NCI-H510A (cell line): ENCODE measurements around the gene AMBRA1.

Source experiments
- DNase-seq: peaks from one replicate; lab custom pipeline; 2025; lab: John Stamatoyannopoulos, UW

AMBRA1 gene

GRCh38 chr11:46393759-46394158, 200.1 kb downstream of the AMBRA1 start:
- DNase-seq = no peak

GRCh38 chr11:46393231-46393616, 200.6 kb downstream of the AMBRA1 start:
- no peak for DNase-seq

DNA sequence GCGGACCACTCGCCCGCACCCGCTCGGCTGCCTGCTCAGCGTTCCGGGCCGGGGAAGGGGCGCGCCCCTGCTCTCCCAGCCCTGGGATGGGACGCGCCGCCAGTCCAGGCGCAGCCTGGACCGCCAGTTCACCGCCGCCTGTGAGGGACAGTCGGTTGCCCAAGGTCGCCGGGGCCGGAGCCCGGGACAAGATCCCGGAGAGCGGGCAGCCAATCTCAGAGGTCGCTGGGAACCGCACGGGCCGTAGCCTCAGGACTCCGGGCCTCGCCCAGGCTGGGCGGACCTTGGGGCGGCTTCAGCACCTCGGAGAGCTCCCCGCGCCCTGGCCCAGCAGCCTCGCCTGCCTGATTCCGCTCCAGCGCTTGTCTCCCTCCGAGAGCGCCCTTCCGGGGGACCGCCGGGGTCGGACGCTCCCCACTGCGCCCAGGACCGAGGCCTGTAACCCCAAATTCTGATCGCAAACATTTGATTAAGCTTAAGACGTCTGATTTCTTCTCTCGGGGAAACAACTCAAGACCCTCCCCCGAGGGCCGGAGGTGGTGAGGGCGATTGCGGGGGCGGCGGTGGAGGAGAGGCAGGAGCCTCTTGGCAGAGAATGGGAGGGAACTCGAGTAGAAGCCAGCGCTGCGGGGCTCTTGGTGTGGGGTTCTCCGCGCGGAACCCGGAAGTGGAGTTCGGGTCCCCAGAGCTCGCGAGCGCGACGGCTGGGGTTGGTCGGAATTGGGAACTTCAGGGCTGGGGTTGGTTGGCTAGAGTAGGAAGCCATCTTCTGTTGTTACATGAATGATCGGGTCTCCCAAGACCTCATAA, 201.2 kb downstream of the AMBRA1 start:
- no peak for DNase-seq

DNA sequence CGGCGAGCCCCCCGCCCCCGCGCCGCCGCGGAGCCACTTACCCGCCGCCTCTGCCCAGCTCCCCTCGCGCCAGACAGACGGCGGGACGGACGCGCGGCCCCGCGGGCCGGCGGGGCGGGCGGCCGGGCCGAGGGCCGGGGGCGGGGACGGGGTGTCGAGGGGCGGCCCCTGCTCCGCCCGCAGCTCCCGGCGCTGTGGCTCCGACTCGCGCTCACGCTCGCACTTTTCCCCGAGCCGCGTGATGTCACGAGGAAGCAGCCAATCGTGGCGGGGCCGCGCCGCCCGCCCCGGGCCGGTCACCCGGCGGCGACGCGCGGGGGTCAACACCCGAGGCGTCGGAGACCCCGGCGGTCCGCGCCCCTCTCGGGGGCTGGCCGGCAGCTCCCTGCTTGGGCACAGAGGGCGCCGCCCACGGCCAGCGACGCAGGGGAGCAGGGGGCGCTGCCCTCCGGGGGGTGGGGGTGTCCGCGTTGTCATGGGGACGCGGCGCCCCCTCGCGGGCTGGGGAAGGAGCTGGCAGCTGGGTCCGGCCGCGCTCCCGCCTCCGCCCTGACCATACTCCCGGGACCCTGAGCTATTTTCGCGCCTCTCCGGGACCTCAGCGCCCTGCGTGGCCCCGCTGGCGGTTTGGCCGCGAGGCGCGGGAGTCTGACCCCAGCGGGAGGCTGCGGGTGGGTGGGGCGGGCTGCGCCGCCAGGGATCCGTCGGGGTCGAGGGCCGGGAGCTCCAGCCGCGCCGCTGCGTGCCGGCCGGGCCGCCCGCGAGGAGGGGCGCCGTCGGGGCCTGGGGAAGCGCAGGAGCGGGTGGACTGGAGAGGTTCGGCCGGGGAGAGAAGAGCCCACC, 202.0 kb downstream of the AMBRA1 start, which contains the start of gene CHRM4:
Gene CHRM4 (minus strand): TSS at position 199 of the 843 bp plus-strand sequence. CDS start 5,219 bp downstream, outside the sequence.
- peak; percentile 28 for DNase-seq

DNA sequence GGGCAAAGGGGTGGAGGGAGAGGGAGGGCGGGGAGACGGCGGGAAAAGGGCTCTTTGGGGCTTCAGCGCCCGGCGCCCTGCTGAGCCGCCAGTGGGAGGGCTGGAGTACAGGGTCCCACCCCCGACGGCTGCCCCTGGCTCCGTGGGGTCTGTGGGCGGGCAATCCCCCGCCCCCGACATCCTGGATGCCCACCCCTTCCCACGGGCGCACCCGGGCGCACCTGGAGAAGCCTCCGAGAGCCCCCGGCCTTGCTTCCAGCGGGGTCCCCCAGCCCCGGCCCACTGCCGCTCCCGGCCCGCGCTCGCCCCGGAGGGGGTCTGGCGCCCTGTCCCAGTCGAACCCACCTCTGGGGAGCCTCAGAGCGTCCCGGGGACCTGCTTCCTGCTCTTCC, 202.6 kb downstream of the AMBRA1 start:
- DNase-seq = no peak

- no peak for DNase-seq
Measured at GRCh38 chr11:46390331-46391171, 203.3 kb downstream of the AMBRA1 start.

GRCh38 chr11:46389450-46390330, 204.1 kb downstream of the AMBRA1 start:
- DNase-seq = no peak

DNA sequence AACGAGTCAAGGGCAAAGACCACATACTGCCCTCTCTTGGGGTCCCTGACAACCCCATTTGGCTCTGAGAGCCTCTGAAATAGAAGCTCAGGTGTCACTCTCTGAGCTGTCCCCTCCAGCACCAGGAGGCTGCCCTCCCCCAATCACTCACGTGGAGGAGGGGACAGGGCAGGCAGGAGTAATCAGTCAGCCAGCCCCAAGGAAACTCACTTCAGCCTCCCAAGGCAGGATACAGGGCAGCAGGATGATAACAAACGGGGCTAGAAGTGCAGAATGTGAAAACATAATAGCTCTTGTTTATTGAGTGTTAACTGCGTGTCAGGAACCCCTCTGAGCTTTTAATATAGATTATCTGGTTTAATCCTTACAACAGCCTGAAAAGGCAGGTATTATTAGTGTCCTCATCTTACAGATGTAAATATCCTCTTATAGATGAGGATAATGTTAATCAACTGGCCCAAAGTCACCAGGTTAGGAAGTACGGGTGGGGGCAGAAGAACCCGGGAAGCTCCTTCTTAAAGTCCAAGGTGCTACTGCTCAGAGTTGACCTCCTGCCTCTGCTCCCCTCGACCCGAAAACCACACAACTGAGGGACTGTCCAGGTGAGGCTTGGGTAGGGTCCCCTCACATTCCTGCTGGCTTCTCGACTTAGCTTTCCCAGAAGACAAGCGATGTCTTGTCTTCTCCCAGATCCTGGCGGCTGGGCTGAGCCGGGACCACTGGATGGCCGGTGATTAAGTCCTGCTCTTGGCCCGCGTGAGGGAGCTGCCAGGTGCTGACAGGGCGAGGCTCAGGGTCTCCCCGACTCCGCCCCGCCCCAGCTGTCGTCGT, 205.0 kb downstream of the AMBRA1 start:
- no peak for DNase-seq

- DNase-seq = no peak
Measured at GRCh38 chr11:46387919-46388618, 205.8 kb downstream of the AMBRA1 start.

- DNase-seq = no peak
Measured at GRCh38 chr11:46387456-46387855, 206.4 kb downstream of the AMBRA1 start.

DNA sequence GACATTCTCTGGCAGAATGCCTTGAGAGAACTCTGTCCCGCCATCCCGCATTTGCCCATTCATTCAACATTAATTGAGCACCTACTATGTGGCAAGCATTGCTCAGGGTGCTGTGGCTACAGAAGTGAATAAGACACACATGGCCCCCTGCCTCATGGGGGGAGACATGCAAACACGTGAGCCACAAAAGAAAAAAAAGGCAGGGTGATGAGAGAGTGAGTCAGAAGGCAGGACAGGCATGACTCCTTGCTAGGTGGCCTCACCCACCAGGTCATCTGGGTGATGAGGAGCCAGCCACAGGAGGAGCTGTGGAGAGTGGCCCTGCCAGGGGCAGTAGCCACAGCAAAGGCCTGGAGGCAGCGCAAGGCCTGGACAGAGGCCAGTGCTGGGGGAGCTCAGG, 207.1 kb downstream of the AMBRA1 start:
- DNase-seq = no peak

DNA sequence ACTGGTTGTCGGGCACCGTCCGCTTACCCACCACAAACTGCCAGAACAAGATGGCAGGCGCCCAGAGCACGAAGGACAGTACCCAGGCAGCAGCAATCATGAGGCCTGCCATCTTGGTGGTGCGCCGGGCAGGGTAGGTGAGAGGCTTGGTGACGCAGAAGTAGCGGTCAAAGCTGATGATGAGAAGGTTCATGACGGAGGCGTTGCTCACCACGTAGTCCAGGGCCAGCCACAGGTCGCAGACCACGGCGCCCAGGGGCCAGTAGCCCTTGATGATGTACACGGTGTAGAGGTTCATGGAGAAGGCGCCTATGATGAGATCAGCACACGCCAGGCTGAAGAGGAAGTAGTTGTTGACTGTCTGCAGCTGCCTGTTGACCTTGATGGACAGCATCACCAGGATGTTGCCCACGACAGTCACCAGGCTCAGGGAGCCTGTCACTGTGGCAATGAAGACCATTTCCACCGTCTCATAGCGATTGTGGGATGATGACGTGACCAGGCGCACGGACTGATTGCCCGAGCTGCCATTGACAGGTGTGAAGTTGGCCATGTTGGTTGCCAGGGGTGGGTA, 207.7 kb downstream of the AMBRA1 start:
- DNase-seq = no peak

DNA sequence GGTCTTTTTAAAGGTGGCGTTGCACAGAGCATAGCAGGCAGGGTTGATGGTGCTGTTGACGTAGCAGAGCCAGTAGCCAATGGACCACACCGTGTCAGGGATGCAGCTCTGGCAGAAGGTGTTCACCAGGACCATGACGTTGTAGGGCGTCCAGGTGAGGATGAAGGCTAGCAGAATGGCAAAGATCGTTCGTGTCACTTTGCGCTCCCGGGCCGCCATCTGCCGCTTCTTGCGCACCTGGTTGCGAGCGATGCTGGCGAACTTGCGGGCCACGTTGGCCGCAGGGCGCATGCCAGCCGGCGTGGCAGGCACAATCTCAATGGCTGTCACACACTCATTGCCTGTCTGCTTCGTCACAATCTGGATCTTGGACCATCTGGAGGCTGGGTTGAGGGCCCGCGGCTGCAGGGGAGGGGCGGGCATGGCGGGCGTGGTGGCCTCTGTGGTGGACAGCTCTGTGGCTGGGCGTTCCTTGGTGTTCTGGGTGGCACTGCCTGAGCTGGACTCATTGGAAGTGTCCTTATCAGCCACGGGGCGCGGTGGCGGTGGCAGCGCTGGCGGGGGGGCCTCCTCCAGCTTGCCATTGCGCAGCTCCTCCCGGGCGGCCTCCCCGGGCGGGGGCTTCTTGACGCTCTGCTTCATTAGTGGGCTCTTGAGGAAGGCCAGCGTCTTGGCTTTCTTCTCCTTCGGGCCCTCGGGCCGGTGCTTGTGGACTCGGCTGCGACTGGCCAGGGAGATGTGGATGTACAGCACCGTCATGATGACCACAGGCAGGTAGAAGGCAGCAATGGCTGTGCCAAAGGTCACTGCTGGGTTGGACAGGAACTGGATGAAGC, 208.4 kb downstream of the AMBRA1 start:
- DNase-seq = no peak

DNA sequence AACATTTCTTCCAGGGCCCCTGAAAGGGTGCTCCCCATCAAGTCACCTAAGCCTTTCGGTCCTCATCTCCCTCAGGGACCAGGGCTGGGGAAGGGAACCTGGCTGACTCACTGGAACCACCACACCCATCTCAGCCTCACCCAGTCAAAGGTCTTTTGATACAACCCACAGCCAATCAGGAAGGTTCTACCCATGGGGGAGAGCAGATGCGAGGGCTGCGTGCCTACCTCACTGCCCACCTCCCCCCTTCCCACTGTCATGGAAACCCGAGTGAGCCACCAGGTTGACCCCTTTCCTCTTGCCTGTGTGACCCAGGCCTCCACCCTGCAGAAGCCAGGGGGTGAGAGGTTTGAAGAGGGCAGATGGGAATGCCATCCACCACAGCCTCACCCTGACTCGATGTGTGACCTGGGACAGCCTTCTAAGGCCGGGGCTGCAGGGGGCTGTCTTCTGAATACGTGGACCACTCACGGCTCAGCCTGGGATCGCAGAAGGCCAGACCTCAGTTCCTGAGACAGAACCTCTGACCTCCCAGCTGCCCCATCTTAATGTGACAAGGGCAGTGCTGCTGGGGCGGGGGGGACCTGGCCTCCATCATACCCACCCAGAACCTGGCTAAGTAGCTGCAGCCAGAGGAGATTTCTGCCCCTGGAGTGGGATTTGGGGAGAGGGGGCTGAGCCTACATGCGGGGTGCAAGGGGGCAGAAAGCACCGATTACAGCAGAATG, 209.7 kb downstream of the AMBRA1 start:
- DNase-seq = no peak

GRCh38 chr11:46383404-46383758, 210.4 kb downstream of the AMBRA1 start:
- DNase-seq = no peak

- DNase-seq = no peak
Measured at GRCh38 chr11:46382646-46383403, 211.0 kb downstream of the AMBRA1 start.
